ENCODE results near the gene ADM5.

- TF ChIP-seq POLR2AphosphoS5 (IDR thresholded peaks at IDR 0.05; ENCODE audit: low read depth, low read length) (no peak), CTCF (IDR thresholded peaks at IDR 0.05) (no peak), SIN3A (IDR thresholded peaks at IDR 0.05; ENCODE audit: borderline replicate concordance, insufficient read depth, low read depth, low read length) (no peak)
These were observed 15.7 kb downstream of the ADM5 start for GRCh38 chr19:49704888-49705642.

All from Panc1 (cell line).